Liver (tissue), 9 donors: ENCODE data around the gene RPTOR. TPM values are rescaled to one million over a fixed set of nuclear protein-coding genes. Genes with fewer than 3 reads are reported as not detected.

Experiments
- DNase-seq: peaks from one replicate; pipeline ENCODE4 v3.0.0-alpha.2; 2017; ENCODE audit warnings: low spot score
- H3K27ac ChIP-seq, 2 donors: one replicate each; pipeline ENCODE4 v1.7.0; 2013; ENCODE audit warnings: inconsistent platforms in 2 of 2, low read length in 2 of 2, control low read depth in 1 of 2, low read depth in 1 of 2, mild to moderate bottlenecking in 1 of 2
- H3K27me3 ChIP-seq, 4 donors: one replicate each; pipeline versions ENCODE4 v1.6.1 to v1.7.0; 2013; ENCODE audit warnings: low read length in 3 of 4, inconsistent platforms in 1 of 4, mild to moderate bottlenecking in 1 of 4, moderate library complexity in 1 of 4; ENCODE audit not compliant: control insufficient read depth in 4 of 4, insufficient read depth in 4 of 4
- H3K36me3 ChIP-seq, 4 donors: one replicate each; pipeline versions ENCODE4 v1.6.1 to v1.7.0; 2013; ENCODE audit warnings: low read length in 3 of 4, mild to moderate bottlenecking in 3 of 4, low read depth in 1 of 4, moderate library complexity in 1 of 4; ENCODE audit not compliant: control insufficient read depth in 4 of 4, insufficient read depth in 3 of 4
- H3K4me1 ChIP-seq, 4 donors: one replicate each; pipeline versions ENCODE4 v1.6.1 to v1.7.0; 2013; ENCODE audit warnings: low read length in 3 of 4, mild to moderate bottlenecking in 3 of 4, moderate library complexity in 1 of 4; ENCODE audit not compliant: control insufficient read depth in 4 of 4, insufficient read depth in 4 of 4
- H3K4me3 ChIP-seq, 3 donors: one replicate each; pipeline versions ENCODE4 v1.6.1 to v1.7.0; 2013; ENCODE audit warnings: low read length in 3 of 3, control low read depth in 1 of 3, low read depth in 1 of 3, mild to moderate bottlenecking in 1 of 3
- H3K9ac ChIP-seq, 2 donors: one replicate each; pipeline ENCODE4 v1.7.0; 2013; ENCODE audit warnings: low read length in 2 of 2, mild to moderate bottlenecking in 2 of 2, moderate library complexity in 2 of 2, control low read depth in 1 of 2, low read depth in 1 of 2
- H3K9me3 ChIP-seq, 4 donors: one replicate each; pipeline versions ENCODE4 v1.6.1 to v1.7.0; 2013; ENCODE audit warnings: low read length in 3 of 4; ENCODE audit not compliant: control insufficient read depth in 4 of 4
- ATF3 ChIP-seq: IDR thresholded peaks from 2 replicates; pipeline ENCODE4 v1.6.1; 2016; ENCODE audit warnings: antibody characterized with exemption
- EGR1 ChIP-seq, 2 donors: IDR thresholded peaks; 2 replicates each; pipeline ENCODE4 v1.6.1; 2016 to 2018; ENCODE audit warnings: antibody characterized with exemption in 2 of 2, low read depth in 2 of 2
- FOXA1 ChIP-seq: IDR thresholded peaks from 2 replicates; pipeline ENCODE4 v1.6.1; 2016; ENCODE audit warnings: antibody characterized with exemption
- FOXA2 ChIP-seq: IDR thresholded peaks from 2 replicates; pipeline ENCODE4 v1.6.1; 2016; ENCODE audit warnings: antibody characterized with exemption
- GABPA ChIP-seq, 2 donors: IDR thresholded peaks in 1 of 2; conservative IDR thresholded peaks in 1 of 2; 2 replicates each; pipeline ENCODE4 v1.6.1; 2016; ENCODE audit warnings: antibody characterized with exemption in 2 of 2, mild to moderate bottlenecking in 1 of 2, moderate library complexity in 1 of 2
- HNF4G ChIP-seq: IDR thresholded peaks from 2 replicates; pipeline ENCODE4 v1.6.1; 2016; ENCODE audit warnings: antibody characterized with exemption
- MAX ChIP-seq: IDR thresholded peaks from 2 replicates; pipeline ENCODE4 v1.6.1; 2016; ENCODE audit warnings: antibody characterized with exemption
- NR2F2 ChIP-seq: IDR thresholded peaks from 2 replicates; pipeline ENCODE4 v1.6.1; 2016; ENCODE audit warnings: antibody characterized with exemption
- RAD21 ChIP-seq, 2 donors: IDR thresholded peaks; 2 replicates each; pipeline ENCODE4 v1.6.1; 2016; ENCODE audit warnings: antibody characterized with exemption in 2 of 2, mild to moderate bottlenecking in 2 of 2
- SP1 ChIP-seq: IDR thresholded peaks from 2 replicates; pipeline ENCODE4 v1.6.1; 2018; ENCODE audit warnings: antibody characterized with exemption, mild to moderate bottlenecking
- YY1 ChIP-seq: IDR thresholded peaks from 2 replicates; pipeline ENCODE4 v1.6.1; 2016; ENCODE audit warnings: antibody characterized with exemption, mild to moderate bottlenecking
- WGBS: extraction: QIAGEN DNeasy Blood & Tissue Kit; methylation state at CpG from one replicate; pipeline ENCODE4 v1.1.7; 2013; 5-methylcytosine and 5-hydroxymethylcytosine counted together
- polyA plus RNA-seq, 2 donors: library from polyadenylated mRNA; stranded (reverse) in 1 of 2; unstranded in 1 of 2; fragments of 200-250 nt in 1 of 2; fragments of >200 nt in 1 of 2; fragmentation: Nextera tagmentation in 1 of 2; extraction: Ambion mirVana in 1 of 2; gene quantifications; one replicate each; pipeline versions ENCODE4 v1.2.1 to v1.2.3, GENCODE V29; 2013 to 2015
- total RNA-seq, 2 donors: library from RNA; depleted of rRNA; stranded (reverse); fragments of >200 nt; gene quantifications; one replicate each; pipeline ENCODE4 v1.2.3, GENCODE V29; 2014
- TF ChIP-seq, protein P1 (sequence below): IDR thresholded peaks from 2 replicates; pipeline ENCODE4 v1.6.1; 2016; ENCODE audit warnings: antibody characterized with exemption
- donor health status: healthy.
- donor health status: healthy.
- donor health status: healthy.
- donor health status: healthy.
- donor health status: healthy.

Gene RPTOR
- total and polyA plus RNA-seq, 4 donors, result 4.8 to 25.4 (median 11.6) TPM

DNA sequence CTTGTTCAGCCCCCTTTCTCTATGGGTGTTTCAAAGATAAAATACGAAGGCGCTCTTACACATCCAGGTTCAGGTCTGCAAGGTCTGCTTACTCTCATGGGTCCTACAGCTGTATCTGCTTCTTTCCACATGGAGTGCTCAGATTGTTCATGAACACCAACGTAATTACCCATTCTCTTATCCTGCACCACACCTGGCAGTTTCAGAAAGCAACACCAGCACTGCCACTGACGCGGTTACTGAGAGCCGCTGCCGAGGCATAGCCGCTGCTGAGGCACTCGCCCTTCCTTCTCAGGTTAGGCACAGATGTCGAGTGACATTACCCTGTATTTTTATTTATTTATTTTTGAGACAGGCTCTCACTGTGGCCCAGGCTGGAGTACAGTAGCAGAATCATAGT is 147.1 kb downstream of the RPTOR start (continued):
- TF ChIP-seq MAX, result no peak
- TF ChIP-seq SP1, result no peak
- TF ChIP-seq RAD21 (IDR thresholded peaks at IDR 0.05), result no peak

GRCh38 chr17:80692931-80693467 is 148.4 kb downstream of the RPTOR start:
- no peak for TF ChIP-seq YY1
- 91% methylated on average over 13 of the region's 13 CpGs for WGBS
- Histone ChIP-seq H3K9me3 (no peaks in the 10 kb centered on the region), H3K4me1 (peaks cover 0 to 3% (median 2%) of the 10 kb centered on the region in 4 donors), H3K4me3 (no peak overlapping the region), H3K27ac (no peak overlapping the region), H3K9ac (no peak overlapping the region), H3K27me3 (no peaks in the 10 kb centered on the region), H3K36me3 (no peaks in the 10 kb centered on the region)
- no peak for DNase-seq

DNA sequence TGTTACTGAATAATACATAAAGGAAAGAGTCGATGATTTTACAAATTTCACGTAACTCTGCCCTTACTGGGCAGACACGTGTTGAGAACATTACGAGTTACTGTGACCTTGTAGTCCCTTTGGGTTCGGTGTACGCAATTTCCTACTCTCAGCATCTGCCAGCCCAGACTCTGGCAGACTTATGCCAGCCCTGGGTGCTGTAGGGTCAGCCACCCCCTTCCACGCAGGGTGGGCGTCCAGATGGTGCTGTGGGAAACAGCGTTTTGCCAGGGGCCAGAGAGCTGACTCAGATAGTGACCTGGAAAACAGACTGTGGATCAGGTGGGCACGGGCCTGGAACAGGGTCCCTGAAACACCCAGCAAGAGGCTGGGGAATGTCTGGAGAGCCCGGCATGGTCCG is 148.9 kb downstream of the RPTOR start:
- Histone ChIP-seq H3K27ac (no peak overlapping the region), H3K9ac (no peak overlapping the region), H3K9me3 (no peaks in the 10 kb centered on the region), H3K36me3 (no peaks in the 10 kb centered on the region), H3K27me3 (no peaks in the 10 kb centered on the region), H3K4me1 (peaks cover 0 to 3% (median 2%) of the 10 kb centered on the region in 4 donors), H3K4me3 (no peak overlapping the region)
- WGBS, result 93% methylated on average over 12 of the region's 12 CpGs
- TF ChIP-seq SP1 (no peak), ATF3 (no peak), FOXA1 (no peak), YY1 (no peak), EGR1 (IDR thresholded peaks at IDR 0.05; ENCODE audit: low read depth in 2 of 2) (no peak), GABPA (IDR thresholded peaks at IDR 0.05 in 1 of 2, conservative IDR thresholded peaks at IDR 0.05 in 1 of 2) (no peak), FOXA2 (no peak), NR2F2 (no peak), HNF4G (no peak), MAX (no peak)
- TF ChIP-seq, protein P1, sequence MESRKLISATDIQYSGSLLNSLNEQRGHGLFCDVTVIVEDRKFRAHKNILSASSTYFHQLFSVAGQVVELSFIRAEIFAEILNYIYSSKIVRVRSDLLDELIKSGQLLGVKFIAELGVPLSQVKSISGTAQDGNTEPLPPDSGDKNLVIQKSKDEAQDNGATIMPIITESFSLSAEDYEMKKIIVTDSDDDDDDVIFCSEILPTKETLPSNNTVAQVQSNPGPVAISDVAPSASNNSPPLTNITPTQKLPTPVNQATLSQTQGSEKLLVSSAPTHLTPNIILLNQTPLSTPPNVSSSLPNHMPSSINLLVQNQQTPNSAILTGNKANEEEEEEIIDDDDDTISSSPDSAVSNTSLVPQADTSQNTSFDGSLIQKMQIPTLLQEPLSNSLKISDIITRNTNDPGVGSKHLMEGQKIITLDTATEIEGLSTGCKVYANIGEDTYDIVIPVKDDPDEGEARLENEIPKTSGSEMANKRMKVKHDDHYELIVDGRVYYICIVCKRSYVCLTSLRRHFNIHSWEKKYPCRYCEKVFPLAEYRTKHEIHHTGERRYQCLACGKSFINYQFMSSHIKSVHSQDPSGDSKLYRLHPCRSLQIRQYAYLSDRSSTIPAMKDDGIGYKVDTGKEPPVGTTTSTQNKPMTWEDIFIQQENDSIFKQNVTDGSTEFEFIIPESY, result no peak
- no peak for DNase-seq

DNA sequence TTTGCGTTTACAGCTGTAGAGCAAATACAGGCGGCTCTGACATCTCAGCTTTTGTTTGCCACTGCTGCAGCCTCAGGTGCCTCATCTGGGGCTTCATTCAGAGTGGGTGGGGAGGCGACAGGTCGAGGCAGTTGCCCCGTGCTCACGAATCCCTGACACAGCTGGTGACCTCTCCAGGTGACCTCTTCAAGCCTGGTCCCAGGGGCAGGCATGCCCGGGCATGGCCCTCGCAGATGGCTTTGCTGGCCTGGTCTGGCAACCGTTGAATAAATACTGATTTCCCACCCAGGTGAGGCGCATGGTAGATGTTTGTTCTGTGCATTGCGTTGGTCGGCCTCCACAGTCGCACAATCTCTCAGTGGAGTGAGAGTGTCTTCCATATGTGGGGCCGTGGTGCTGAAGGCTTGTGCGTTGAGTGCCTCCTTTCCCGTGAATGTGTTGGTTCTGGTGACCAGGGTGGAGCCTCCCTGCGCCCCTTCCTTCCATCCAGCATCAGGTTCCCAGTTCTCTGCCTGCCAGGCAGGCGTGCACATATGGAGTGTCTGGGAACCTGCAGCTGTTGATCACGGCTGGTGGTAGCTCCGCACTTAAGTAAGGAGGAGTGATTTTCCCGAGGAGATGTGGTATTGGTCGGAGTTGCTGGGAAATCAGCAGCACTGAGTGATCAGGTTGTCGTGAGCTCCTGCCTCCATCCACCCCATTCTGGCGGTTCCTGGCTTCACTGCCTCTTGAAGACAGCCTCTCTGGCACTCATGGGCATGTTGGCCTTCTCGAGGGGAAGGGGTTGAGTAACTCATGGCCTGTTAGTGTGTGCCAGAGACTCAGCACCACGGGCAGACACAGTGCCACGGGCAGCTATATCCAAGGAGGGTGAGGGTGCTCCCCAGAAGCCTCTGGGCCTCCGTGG is 149.7 kb downstream of the RPTOR start:
- TF ChIP-seq EGR1 (IDR thresholded peaks at IDR 0.05; ENCODE audit: low read depth in 2 of 2) (no peak), YY1 (no peak), FOXA2 (no peak), RAD21 (IDR thresholded peaks at IDR 0.05) (no peak), HNF4G (no peak), SP1 (no peak), MAX (no peak)
- TF ChIP-seq, protein P1, result no peak
- H3K9me3 ChIP-seq, result no peaks in the 10 kb centered on the region
- H3K27me3 ChIP-seq, result no peaks in the 10 kb centered on the region
- H3K27ac ChIP-seq, result no peak overlapping the region
- H3K36me3 ChIP-seq, result no peaks in the 10 kb centered on the region
- peaks cover 0 to 3% (median 2%) of the 10 kb centered on the region in 4 donors for H3K4me1 ChIP-seq
- H3K4me3 ChIP-seq, result no peak overlapping the region
- no peak for DNase-seq
- H3K9ac ChIP-seq, result no peak overlapping the region
- 89% methylated on average over 28 of the region's 28 CpGs for WGBS
